Ramos (cell line): Measurements from ENCODE around the gene GLYATL1.

Source experiments
- in situ Hi-C: fragments of 300-500 bp; cut with MboI; formaldehyde crosslinking; loops from one replicate; pipeline ENCODE4 v1.14.3; 2022; ENCODE audit warnings: low sequenced_read_pairs; ENCODE audit not compliant: unreplicated experiment

Gene GLYATL1, protein sequence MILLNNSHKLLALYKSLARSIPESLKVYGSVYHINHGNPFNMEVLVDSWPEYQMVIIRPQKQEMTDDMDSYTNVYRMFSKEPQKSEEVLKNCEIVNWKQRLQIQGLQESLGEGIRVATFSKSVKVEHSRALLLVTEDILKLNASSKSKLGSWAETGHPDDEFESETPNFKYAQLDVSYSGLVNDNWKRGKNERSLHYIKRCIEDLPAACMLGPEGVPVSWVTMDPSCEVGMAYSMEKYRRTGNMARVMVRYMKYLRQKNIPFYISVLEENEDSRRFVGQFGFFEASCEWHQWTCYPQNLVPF

DNA sequence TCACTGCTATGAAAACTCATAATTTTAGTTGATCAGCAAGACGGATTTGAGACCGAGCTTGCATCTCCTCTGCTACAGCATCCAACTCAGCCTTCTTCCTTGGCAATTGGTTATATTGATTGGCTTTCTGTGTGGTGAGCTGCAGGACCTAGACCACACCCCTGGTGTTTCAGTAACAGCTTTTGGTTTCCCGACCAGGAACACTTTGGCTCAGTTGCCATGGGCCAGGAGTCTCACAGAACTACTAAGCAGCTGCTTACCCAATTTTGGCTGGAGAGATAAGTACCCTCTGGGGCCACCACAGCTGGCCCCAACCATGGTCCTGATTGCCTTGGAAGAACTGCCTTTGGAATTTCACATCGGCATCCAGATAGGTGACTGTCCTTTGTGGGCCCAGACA is at the start of gene GLYATL1:
TSS of gene GLYATL1 (plus strand) at position 212 of the 400 bp plus-strand sequence. CDS start 7,600 bp downstream, outside the sequence.
- in situ Hi-C loops = no loop called here

DNA sequence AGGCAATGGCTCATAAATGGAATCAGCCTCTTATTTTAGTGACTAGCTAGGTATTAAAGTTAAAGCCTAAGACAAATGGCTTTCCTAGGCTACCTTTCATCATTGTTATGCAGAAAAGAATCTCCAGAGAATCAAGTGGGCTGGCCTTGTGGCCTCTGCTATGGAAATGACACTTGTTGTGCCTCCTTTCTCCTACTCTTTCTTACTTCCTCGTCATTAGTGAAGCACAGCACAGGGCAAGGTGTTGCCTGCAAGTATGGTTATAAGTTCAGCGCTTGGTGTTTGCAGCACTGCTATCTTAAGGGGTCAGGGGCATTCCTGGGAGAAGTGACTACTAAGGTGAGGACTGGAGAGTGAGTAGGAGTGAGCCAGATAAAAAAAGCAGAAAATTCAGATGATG is 45.4 kb upstream of the GLYATL1 start:
- in situ Hi-C loops = no loop called here

- in situ Hi-C loops = no loop called here
Observed at GRCh38 chr11:58898106-58898505, 41.2 kb upstream of the GLYATL1 start.

DNA sequence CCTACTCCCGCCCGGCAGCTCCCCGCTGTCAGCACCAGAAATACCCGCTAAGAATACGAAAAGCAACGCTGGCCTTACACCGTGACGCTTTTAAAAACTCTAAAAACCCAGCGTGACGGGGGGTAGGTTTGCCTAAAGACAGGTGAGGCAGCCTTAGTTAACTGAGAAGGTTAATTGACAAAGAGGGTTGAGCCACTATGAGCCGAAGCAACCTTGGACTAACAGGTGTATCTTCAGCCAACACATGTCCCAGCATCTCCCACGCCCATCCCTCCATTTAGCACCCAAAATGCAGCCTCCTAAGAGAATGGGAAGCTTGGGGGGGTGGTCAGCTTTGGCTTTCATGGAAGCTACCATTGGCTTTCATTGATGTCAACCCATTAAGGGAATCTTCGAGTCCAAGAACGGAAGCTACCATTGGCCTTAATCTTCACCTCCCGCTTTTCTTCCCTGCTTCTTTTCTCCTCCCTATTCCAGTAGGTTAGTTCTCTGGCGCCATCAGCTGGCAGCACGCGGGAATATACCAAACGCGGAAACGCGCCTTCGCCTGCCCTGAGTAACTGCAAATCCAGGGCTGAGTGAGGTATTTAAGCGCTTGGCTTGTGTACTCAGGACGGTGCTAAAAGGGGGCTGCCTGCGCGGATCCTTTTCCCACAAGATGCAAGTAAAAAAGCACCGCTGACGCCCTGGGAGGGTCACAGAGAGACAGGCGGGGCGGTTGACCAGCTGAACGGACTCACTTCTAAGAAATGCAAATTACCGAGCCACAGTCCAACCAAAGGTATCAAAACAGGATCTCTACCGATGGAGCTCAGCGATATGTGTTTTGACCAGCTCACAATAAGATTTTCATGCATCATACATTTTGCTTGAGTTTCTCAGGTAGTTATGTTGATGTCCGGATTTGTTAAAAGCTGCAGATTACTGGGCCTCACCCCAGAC is 38.5 kb upstream of the GLYATL1 start:
- in situ Hi-C loops = no loop called here

DNA sequence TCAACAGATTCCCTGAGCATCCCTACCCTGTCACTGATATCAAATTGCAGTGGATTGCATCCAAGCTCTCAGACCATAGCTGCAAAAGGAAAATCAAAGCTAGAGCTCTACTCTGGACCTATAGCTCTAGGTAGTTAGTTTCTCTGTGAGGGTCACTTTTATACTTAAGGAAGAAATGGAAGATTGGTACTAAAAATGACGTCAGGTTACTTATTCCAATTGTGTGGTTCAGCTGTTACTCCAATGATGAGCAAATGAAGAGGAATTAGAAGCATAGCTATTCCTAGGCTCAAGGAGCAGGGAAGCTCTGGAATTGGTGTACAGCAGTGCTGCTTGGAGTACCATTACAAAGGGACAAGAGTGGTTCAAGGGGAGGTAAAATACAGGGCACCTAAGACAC is 36.4 kb upstream of the GLYATL1 start:
- in situ Hi-C loops = no loop called here

- in situ Hi-C loops = no loop called here
Observed at GRCh38 chr11:58905011-58905720, 34.1 kb upstream of the GLYATL1 start.

DNA sequence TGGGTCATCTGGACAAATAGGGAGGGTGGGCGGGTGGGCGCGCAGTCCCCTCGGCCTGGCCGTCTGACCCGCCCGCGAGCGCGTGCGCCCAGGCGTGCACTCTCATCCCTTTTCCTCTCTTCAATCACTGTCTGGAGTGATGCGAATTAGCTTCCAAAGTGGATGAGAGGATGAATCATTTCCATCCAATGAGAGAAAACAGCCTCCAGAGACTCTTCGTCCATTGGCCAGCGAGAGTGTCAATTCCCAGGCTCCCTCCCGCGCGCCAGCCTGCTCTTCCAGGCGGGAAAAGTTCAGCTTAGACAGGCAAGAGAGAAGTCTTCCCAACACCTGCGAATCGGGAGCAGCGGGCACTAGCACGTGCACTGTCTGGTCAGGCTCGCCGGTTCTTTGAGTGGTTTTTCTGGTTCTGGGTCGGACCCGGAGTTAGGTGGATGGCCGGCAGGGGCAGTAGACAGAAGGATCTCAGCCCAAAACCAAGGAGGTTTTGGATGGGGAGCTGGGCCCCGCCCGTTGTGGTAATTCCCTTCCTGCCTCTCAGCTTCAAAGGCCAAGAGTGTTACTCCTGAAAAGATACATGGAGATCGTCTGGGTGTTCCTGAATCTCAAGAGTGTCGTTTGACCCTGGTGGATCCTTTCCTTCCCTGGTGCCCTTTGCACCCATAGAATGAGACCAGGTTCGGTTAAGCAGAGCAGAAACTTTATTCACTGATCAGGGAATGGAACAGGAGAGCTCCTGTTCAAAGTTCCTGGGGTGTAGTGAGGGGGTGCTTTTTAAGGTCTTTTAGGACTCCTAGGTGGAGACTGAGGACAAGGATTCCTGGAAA is 33.4 kb upstream of the GLYATL1 start:
- in situ Hi-C loops = no loop called here

- in situ Hi-C loops = no loop called here
Observed at GRCh38 chr11:58907780-58908179, 31.5 kb upstream of the GLYATL1 start.

- in situ Hi-C loops = no loop called here
Observed at GRCh38 chr11:58912124-58912523, 27.2 kb upstream of the GLYATL1 start.

DNA sequence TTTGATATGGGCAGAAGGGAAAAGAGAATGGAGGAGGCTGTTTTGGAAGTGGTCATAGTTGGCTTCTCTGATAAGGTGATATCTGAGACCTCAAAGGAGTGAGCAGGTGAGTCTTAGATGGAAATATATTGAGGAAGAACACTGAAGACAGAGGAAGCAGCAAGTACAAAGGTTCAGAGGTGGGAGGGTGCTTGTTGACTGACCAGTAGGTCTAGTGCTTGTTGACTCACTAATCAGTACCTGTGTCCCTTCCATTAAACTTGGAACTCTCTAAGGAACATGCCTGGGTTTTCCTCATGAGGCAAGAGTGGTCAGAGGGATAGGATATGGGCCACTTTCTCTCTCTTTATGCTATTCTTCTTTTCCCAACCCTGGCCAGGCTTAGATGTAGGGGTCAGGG is 25.6 kb upstream of the GLYATL1 start:
- in situ Hi-C loops = no loop called here

DNA sequence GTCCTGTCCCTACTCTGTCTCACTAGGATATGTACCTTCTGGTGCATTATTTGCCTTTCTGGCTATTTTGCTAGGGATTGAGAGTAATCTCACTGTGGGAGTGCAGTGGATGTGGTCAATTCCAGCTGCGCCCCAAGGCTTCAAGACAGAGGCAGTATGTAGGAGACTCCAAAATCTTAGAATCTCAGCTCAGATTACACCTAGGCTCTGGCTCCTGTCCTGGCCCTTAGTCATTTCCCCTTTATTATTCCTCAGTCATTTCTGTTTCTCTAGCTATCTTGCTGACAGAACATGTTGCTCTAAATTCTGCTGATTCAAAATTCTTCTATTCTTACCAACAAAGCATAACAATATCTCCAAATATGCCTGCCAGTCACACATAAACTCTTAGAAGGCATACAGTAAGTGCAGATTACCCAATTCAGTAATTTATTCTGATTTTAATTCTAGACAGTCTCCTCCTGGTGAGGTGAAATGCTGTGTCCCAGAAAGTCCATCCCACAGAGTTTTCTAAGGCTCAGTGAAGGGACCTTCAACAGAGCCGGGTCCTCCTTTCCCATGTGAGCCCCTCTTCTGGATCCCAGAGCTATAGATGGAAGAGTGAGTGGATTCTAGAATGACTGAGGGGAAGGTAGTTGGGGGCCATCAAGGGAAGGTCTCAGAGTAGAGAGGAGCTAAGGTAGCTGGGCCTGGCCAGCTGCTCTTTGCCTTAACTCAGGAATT is 24.3 kb upstream of the GLYATL1 start:
- in situ Hi-C loops = no loop called here

- in situ Hi-C loops = no loop called here
Observed at GRCh38 chr11:58916637-58917036, 22.7 kb upstream of the GLYATL1 start.

DNA sequence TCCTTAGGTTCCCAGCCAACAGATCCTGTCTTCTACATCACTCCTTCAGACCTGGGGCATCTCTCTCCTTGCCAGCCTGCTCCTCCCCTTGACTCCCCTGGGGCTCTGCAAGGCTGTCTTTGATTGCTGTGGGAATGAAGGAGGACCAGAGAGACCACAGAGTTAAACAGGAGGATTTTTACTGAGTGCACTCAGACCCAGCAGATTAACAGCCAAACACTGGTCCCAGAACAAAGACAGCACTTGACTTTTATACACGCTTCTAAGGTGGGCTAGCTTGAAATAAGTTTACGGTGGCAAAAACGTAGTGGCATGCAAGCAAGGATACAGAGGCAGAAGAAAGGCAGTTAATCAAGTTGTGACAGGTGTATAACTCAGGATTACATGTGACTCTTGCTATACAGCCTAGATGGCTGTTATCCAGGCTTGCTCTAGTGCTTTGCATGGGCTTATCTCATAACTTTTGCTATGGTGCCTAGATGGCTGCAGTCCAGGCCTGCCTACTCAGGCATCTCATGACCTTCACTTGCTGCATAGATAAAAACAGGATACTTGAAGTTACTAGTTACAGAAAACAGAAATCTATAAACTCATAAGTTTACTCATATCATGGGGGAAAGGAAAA is 22.0 kb upstream of the GLYATL1 start:
- in situ Hi-C loops = no loop called here

- in situ Hi-C loops = no loop called here
Observed at GRCh38 chr11:58919561-58919960, 19.7 kb upstream of the GLYATL1 start.

- in situ Hi-C loops = no loop called here
Observed at GRCh38 chr11:58919980-58920379, 19.3 kb upstream of the GLYATL1 start.

- in situ Hi-C loops = no loop called here
Observed at GRCh38 chr11:58921778-58922390, 17.4 kb upstream of the GLYATL1 start.

GRCh38 chr11:58922479-58922878 is 16.8 kb upstream of the GLYATL1 start:
- in situ Hi-C loops = no loop called here

GRCh38 chr11:58923300-58923788 is 15.9 kb upstream of the GLYATL1 start:
- in situ Hi-C loops = no loop called here
